GM19099 (cell line): Measurements from ENCODE around the gene GPC5.

Experiments
- POLR2A ChIP-seq: IDR thresholded peaks from 3 replicates; pipeline ENCODE4 v1.6.1; 2011; ENCODE audit warnings: low read depth; ENCODE audit not compliant: insufficient read length; ENCODE audit errors: extremely low read depth

The GPC5 gene

GRCh38 chr13:91493442-91493841, 95.0 kb downstream of the GPC5 start:
- TF ChIP-seq POLR2A = no peak

- no peak for TF ChIP-seq POLR2A
Measured at GRCh38 chr13:91498298-91498697, 99.9 kb downstream of the GPC5 start.

- no peak for TF ChIP-seq POLR2A
Measured at GRCh38 chr13:91504216-91504615, 105.8 kb downstream of the GPC5 start.

GRCh38 chr13:91506759-91507158, 108.3 kb downstream of the GPC5 start:
- no peak for TF ChIP-seq POLR2A

GRCh38 chr13:91510058-91510457, 111.6 kb downstream of the GPC5 start:
- TF ChIP-seq POLR2A = no peak

GRCh38 chr13:91513790-91514189, 115.4 kb downstream of the GPC5 start:
- no peak for TF ChIP-seq POLR2A

GRCh38 chr13:91516799-91517198, 118.4 kb downstream of the GPC5 start:
- no peak for TF ChIP-seq POLR2A

- TF ChIP-seq POLR2A = no peak
Measured at GRCh38 chr13:91520952-91521351, 122.5 kb downstream of the GPC5 start.

- TF ChIP-seq POLR2A = no peak
Measured at GRCh38 chr13:91523116-91523515, 124.7 kb downstream of the GPC5 start.

GRCh38 chr13:91526543-91527033, 128.2 kb downstream of the GPC5 start:
- no peak for TF ChIP-seq POLR2A

GRCh38 chr13:91529739-91530482, 131.5 kb downstream of the GPC5 start:
- no peak for TF ChIP-seq POLR2A

GRCh38 chr13:91531646-91532045, 133.2 kb downstream of the GPC5 start:
- TF ChIP-seq POLR2A = no peak

- TF ChIP-seq POLR2A = no peak
Measured at GRCh38 chr13:91533354-91533753, 134.9 kb downstream of the GPC5 start.

- TF ChIP-seq POLR2A = no peak
Measured at GRCh38 chr13:91534996-91535395, 136.6 kb downstream of the GPC5 start.

GRCh38 chr13:91537376-91537775, 139.0 kb downstream of the GPC5 start:
- TF ChIP-seq POLR2A = no peak

- TF ChIP-seq POLR2A = no peak
Measured at GRCh38 chr13:91539286-91540157, 141.1 kb downstream of the GPC5 start.

- TF ChIP-seq POLR2A = no peak
Measured at GRCh38 chr13:91540158-91540736, 141.8 kb downstream of the GPC5 start.
